GM18870 (cell line): Measurements from ENCODE around the gene LIPM.
"Not testable (repeated sequence)": the region's sequence is repeated elsewhere in the genome, so short reads cannot be mapped to it uniquely, and the experiment has no call there.

Source experiments
- ATAC-seq: cut with Tn5 transposase; IDR thresholded peaks from one replicate; pipeline ENCODE4 v1.9.1; 2021; ENCODE audit warnings: moderate library complexity; ENCODE audit not compliant: unreplicated experiment

Gene LIPM

GRCh38 chr10:88837632-88838031, 35.1 kb downstream of the LIPM start:
- not testable (repeated sequence) for ATAC-seq

DNA sequence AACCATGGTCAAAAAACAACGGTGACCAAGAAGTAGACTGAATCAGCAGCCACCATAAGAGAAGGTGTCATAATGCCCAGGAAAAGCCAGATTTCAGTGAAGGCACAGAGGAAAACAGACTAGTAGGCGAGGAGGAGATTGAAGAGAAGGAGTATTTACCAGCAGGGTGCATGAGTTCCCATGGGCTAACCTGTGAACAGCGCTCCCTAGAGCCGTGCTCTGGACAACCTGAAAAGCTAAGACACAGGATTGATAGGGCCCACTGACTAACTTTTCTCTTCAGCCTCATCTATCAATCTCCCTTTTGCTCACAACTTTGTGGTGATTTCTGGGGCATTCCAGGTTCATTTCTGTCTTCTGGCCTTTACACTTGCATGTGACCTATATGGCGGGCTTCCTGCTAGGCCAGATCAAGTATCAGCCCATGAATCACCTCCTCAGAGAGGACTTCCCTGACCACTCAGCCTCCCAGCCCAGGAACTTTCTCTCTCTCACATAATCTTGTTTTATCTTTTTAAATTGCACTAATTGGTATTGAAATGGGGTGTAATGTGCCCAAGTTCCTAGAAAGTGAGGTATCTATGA, 36.3 kb downstream of the LIPM start:
- ATAC-seq = no peak

DNA sequence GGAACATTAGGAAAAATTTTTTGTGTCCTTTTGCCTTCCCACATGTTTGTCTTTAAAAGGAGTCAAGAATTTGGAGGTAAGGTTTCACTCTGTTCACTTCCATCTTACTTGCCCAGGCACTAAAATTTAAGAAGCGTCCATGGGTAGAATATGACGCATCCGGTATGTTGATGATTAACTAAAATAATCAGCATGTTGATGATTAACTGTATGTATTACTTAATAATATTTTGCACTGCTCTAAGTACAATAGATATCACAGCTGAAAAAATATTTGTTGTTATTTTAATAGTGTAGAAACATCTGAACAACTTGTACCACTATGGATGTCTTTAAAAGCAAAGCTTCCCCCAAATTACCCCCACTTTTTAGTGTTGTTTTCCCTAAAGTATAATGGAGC, 37.6 kb downstream of the LIPM start:
- ATAC-seq = no peak

DNA sequence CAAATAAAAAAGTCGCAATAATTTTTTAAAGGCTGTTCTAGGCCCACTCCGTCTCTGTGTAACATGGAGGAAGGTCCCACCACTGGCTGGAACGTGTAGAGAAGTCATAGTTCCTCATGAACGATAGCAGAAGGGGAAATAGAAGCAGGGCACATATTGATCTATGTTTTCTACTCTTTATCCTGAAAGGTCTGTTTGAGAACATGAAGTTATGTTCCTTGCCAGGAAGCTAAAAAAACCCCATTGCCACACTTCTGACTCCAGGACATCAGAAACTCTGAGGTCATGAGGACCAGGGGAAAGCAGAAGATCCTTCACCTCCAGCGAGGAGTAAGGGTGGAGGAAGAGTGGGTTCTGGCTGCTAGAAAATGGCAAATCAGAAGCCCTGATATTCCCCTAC, 38.4 kb downstream of the LIPM start:
- no peak for ATAC-seq

DNA sequence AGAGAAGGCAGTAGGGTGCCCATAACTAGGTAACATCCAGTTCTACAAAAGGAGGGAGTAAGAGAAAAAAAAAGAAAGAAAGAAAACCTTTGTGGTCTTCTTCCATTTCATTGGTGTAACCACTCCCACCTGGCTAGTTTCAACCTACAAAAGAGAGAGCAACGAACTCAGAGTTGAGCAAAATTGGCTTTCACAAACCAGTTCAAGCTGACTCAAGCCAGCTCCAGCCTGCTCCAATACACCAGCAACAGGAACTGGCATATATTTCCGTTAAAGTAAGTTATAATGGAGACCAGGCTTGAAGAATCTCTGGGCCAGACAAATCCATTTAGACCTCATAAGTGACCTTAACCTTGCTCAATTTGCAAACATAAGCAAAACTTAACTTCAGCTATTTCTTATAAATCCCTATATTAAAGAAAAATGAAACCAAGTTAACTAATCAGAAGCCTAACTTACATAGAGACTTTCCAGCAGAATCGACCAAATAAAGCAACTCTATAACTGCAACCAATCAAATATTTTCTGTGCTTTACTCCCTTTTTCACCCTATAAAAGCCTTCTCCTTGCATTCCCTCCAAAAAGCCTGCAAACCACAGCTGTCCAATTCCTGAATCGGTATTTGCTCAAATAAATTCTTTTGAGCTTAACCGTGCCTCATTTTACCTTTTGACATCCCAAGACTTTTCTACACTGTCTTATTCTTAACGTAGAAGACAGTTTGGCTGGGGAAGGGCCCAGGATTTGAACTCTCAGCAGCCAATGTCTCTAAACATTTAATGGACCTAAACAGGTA, 39.0 kb downstream of the LIPM start:
- no peak for ATAC-seq

- no peak for ATAC-seq
Measured at GRCh38 chr10:88843171-88843570, 40.6 kb downstream of the LIPM start.

DNA sequence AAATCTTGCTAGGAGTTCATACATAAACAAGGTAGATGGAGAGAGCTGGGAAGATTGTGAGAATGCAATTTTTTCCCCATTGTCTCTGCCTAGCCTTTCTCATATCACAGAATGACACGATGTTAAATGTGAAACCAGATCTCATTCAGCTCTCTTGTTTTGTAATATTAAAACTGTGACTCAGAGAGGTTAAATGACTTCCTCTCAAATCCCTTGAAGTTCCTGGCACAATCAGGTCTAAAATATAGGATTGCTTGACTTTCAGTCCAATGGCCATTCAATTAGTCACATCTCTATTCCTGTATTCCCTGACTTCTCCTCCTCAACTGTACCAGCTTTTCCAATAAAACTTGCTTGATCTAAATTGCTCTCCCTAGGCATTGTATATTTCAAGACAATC, 46.0 kb downstream of the LIPM start:
- no peak for ATAC-seq

- ATAC-seq = no peak
Measured at GRCh38 chr10:88849234-88849633, 46.7 kb downstream of the LIPM start.

DNA sequence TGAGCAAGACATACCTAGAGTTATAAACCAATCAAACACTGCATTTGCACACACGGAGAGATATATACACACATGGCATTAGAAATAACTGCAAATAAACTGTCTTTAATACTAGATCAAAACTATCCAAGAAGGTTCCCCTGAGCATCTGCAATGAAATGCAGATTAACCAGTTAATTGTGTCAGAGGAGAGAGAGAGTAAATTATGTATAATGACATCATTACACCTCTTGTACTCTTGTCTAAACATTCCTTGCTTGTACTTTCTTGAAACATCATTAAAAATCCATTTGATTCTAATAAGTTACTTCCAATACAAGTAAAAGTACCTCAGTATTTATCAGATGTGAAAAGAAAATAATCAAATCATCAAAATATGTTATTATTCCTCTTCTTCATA, 48.2 kb downstream of the LIPM start:
- no peak for ATAC-seq

DNA sequence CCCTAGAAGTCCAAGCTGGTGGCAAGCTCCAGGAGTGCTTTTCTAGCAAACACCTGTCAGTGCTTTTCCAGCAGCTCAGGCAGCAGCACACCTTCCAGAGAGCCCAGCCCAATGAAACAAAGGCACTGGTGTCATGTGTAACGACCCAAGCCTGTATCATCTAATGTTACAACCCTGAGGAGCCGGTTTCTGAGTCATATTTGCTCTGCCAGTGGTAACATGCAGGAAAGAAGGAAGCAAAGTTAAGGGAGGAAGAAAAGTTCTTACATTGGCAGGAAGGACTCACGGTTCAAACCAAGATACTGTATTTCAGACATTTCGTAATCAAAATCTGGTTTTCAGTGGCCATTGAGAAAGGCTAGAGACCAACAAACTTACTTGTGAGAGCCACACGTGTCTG, 49.2 kb downstream of the LIPM start, which contains the start of gene ANKRD22:
TSS of gene ANKRD22 (minus strand) at position 139 of the 400 bp plus-strand sequence. CDS start 237 bp downstream, outside the sequence.
- no peak for ATAC-seq

DNA sequence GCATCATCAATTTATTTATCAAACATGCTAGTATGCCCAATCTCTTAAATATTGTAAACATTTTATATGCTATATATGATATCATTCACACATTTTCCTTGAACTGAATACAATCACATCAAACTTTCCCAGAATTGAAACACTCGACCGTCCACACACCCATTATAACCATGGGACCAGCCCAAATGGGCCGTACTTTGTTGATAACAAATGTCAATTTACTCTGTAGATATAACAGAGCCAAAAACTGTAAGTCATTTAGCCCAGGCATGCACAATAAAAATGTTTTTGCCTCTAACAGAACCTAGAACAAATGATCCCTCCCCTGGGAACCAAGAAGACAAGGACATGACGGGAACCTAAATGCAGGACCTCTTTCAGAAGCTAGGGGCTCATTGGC, 49.8 kb downstream of the LIPM start:
- ATAC-seq = no peak

- ATAC-seq = no peak
Measured at GRCh38 chr10:88853155-88853881, 50.8 kb downstream of the LIPM start.

DNA sequence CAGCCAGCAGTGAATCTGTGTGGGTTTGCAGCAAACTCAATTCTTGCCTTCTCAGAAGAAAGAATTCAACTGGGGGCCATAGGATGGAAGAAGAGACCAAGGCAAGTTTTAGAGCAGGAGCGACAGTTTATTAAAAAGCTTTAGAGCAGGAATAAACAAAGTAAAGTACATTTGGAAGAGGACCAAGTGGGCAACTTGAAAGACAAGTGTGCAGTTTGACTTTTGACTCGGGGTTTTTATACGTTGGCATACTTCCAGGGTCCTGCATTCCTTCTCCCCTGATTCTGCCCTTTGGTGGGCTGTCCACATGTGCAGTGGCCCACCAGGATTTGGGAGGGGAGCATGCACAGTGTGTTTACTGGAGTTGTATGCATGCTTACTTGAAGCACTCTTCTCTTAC, 52.2 kb downstream of the LIPM start:
- no peak for ATAC-seq

GRCh38 chr10:88857831-88858230, 55.3 kb downstream of the LIPM start:
- no peak for ATAC-seq

GRCh38 chr10:88858491-88858890, 56.0 kb downstream of the LIPM start:
- ATAC-seq = no peak

DNA sequence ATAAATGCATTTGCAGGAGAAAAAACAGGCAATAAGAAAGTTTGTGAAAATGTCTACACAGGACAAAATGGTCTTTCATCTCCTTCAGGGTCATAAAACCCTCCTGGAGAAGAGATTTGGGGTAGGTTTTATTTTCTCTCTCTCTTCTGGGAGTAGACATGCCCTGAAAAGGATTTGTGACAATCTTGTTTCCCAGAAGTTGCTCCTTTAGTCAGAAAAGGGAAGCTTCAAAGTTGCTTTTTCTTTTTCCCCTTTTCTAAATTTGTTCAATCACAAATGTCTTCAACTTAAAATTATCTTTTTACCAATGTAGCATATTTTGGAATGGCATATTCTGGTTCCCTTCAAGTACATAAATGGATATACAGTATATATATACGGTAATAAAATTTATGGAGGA, 58.5 kb downstream of the LIPM start:
- no peak for ATAC-seq

DNA sequence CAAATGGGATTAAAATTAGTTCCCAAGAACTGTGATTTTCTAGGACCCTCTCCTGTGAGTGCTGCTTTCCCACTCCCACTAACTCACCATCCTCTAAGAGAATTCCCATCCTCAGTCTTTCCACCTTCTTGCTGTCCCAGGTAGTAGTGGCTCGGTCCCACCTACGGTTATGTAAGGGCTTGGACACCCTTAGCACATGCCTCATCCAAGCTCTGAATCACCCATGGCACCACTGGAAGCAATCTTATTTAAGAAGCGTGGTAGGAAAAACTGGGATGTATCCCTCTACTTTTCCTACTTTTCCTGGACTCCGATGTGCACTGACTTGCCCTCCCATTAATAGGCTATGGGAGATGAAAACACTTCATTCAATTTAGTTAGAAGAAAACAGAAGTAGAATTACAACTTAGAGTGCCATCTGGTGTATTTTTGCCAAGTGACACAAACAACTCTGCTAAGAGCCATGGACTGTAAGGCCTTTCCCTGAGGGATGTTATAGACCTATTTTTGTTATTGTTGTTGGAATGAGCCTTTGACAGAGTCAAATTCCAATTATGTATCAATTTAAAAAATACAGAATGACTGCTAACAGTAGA, 62.8 kb downstream of the LIPM start:
- no peak for ATAC-seq

DNA sequence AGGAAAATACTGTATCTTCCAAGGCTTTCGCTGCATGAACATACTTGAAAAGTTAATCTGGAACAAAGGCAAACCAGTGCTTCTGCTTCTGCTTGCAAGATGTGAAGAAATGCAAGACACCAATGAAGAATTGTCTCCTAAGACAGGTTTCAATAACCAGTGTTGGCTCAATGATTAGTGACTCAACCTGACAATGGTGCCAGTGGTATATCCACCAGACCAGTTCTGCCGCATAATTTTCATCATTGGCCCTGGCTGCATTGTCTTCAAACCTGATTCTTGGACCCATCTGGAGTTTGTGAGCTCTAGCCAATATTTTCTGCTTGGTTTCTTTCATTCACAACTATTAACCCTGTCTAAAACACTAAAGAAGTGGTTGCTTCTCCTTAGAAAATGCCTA, 63.9 kb downstream of the LIPM start:
- no peak for ATAC-seq

DNA sequence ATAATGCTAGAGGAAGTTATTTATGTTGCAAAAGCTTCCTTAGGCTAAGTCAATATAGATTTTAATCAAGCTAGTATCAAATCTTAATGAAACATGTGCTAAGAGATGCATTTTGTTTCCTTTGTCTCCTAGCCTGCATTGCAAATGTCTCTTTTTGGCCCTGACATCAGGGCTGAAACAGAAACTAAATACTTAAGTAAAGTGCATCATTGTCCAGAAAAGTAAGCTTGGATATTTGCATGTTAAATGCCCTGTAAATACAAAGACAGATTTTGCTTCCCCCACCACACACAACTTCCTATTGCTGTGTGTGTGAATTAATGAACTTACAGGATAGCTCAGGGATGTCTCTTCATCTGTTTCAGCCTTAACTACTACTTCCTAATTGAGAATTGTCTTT, 67.6 kb downstream of the LIPM start:
- ATAC-seq = no peak
